Measurements from ENCODE around the gene WNT9A.

- TF ChIP-seq CTCF (conservative IDR thresholded peaks at IDR 0.05) (no peak), ZFX (IDR thresholded peaks at IDR 0.05) (no peak)
Measured at GRCh38 chr1:227909188-227909587, 38.5 kb downstream of the WNT9A start.
